Cardiac muscle cell (in vitro differentiated cells and primary cell): ENCODE results near the gene GGA2. TPM values are rescaled to one million over a fixed set of nuclear protein-coding genes. Genes with fewer than 3 reads are reported as not detected.

Experiments
- DNase-seq, 2 donors: peaks; one replicate each; pipeline versions ENCODE4 v3.0.0 to v3.0.0-alpha.2; 2010 to 2017; ENCODE audit warnings: low read depth in 1 of 2, low spot score in 1 of 2
- H3K27ac ChIP-seq: fragments of 200-600 bp; sonication (generic); 2 replicates; pipeline ENCODE4 v1.5.1; 2016
- H3K27me3 ChIP-seq: fragments of 200-600 bp; sonication (generic); 2 replicates; pipeline ENCODE4 v1.6.0; 2016; ENCODE audit warnings: control low read depth
- H3K36me3 ChIP-seq: fragments of 200-600 bp; sonication (generic); 2 replicates; pipeline ENCODE4 v1.5.1; 2016; ENCODE audit warnings: control low read depth
- H3K4me1 ChIP-seq: fragments of 200-600 bp; sonication (generic); 2 replicates; pipeline ENCODE4 v1.8.1; 2017; ENCODE audit warnings: low read depth, mild to moderate bottlenecking, mixed run types
- H3K4me3 ChIP-seq: fragments of 200-600 bp; sonication (generic); 2 replicates; pipeline ENCODE4 v1.5.1; 2016; ENCODE audit warnings: mild to moderate bottlenecking
- H3K9me3 ChIP-seq: fragments of 200-600 bp; sonication (generic); 2 replicates; pipeline ENCODE4 v1.5.1; 2017; ENCODE audit warnings: low read depth, mild to moderate bottlenecking, control low read depth
- CTCF ChIP-seq: IDR thresholded peaks from 2 replicates; pipeline ENCODE4 v1.5.1; 2012; ENCODE audit warnings: low read depth, mild to moderate bottlenecking, low read length
- polyA plus RNA-seq: library from polyadenylated mRNA; unstranded; fragments of >200 nt; fragmentation: Nextera tagmentation; extraction: Ambion mirVana; gene quantifications from 2 replicates; pipeline ENCODE4 v1.2.1, GENCODE V29; 2016
- total RNA-seq: library from RNA; depleted of rRNA; stranded (reverse); fragments of >200 nt; gene quantifications from 2 replicates; pipeline ENCODE4 v1.2.3, GENCODE V29; 2016

Gene GGA2
- total and polyA plus RNA-seq, 2 experiments from 2014 or later: 126 to 149 TPM

GRCh38 chr16:23528644-23529310 is 18.5 kb upstream of the GGA2 start:
- peaks cover 28% of the 10 kb centered on the region for H3K36me3 ChIP-seq
- H3K27me3 ChIP-seq: no peaks in the 10 kb centered on the region
- no peaks in the 10 kb centered on the region for H3K9me3 ChIP-seq
- no peak for TF ChIP-seq CTCF
- H3K4me1 ChIP-seq: no peaks in the 10 kb centered on the region
- H3K4me3 ChIP-seq: no peak overlapping the region
- DNase-seq: no peak
- H3K27ac ChIP-seq: no peak overlapping the region

GRCh38 chr16:23527961-23528643 is 17.8 kb upstream of the GGA2 start:
- no peaks in the 10 kb centered on the region for H3K27me3 ChIP-seq
- no peaks in the 10 kb centered on the region for H3K9me3 ChIP-seq
- no peaks in the 10 kb centered on the region for H3K4me1 ChIP-seq
- H3K27ac ChIP-seq: no peak overlapping the region
- DNase-seq: no peak
- no peak overlapping the region for H3K4me3 ChIP-seq
- TF ChIP-seq CTCF: no peak
- peaks cover 28% of the 10 kb centered on the region for H3K36me3 ChIP-seq

DNA sequence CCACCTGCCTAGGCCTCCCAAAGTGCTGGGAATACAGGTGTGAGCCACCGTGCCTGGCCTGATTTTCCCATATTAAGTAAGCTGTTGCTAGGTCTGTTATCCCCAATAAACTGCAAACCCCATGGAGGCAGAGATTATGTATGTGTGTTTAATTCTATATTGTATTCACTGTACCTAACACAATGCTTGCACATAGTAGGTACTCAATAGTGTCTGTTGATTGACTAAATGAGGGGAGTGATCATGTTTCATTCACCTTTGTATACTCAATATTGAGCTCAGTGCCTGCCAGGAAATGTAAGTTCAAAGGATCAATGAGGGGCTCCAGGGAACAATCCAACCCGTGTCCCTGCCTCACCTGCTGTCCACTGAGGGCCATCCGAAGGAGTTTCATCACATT is 14.6 kb upstream of the GGA2 start:
- TF ChIP-seq CTCF: no peak
- H3K36me3 ChIP-seq: peaks cover 23% of the 10 kb centered on the region
- no peak for DNase-seq

GRCh38 chr16:23523876-23524385 is 13.6 kb upstream of the GGA2 start:
- Histone ChIP-seq H3K36me3 (peaks cover 21% of the 10 kb centered on the region), H3K27me3 (no peaks in the 10 kb centered on the region), H3K4me1 (no peaks in the 10 kb centered on the region), H3K9me3 (no peaks in the 10 kb centered on the region), H3K4me3 (no peak overlapping the region), H3K27ac (no peak overlapping the region)
- no peak for TF ChIP-seq CTCF
- DNase-seq: no peak

More for the DNA sequence above, 14.6 kb upstream of the GGA2 start:
- Histone ChIP-seq H3K4me3 (no peak overlapping the region), H3K4me1 (no peaks in the 10 kb centered on the region), H3K27ac (no peak overlapping the region), H3K9me3 (no peaks in the 10 kb centered on the region), H3K27me3 (no peaks in the 10 kb centered on the region)

DNA sequence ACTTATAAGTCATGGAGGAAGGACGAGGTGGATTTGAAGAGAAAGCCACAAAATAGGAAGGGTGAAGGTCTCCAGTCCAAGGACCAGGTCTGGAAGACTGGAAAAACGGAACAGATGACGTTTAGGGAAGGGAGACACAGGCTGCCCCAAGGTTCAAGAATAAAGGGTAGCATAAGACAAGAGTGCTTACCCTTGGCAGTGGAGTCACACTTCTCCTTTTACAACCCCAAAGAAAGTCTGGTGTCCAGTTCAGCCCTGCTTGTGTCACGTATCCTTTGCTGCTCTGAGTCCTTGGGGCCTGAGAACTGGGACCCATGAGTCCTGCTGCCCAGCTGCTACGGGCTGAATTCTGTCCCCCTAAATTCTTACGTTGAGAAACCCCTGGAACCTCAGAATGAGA is 13.0 kb upstream of the GGA2 start:
- Histone ChIP-seq H3K27ac (no peak overlapping the region), H3K36me3 (peaks cover 21% of the 10 kb centered on the region), H3K4me1 (no peaks in the 10 kb centered on the region), H3K27me3 (no peaks in the 10 kb centered on the region), H3K4me3 (no peak overlapping the region), H3K9me3 (no peaks in the 10 kb centered on the region)
- no peak for TF ChIP-seq CTCF
- DNase-seq: no peak
